Smooth muscle cell of bladder (primary cell): ENCODE measurements around the gene SMARCE1. TPM values are rescaled to one million over a fixed set of nuclear protein-coding genes. Genes with fewer than 3 reads are reported as not detected.

Experiments used
- total RNA-seq: library from RNA; depleted of rRNA; stranded (reverse); fragments of >200 nt; gene quantifications from 2 replicates; pipeline ENCODE4 v1.2.3, GENCODE V29; 2014

The SMARCE1 gene
- 76.9 and 81.0 TPM in 2 replicates for total RNA-seq

GRCh38 chr17:40647624-40648383, at the start of gene SMARCE1:
Gene SMARCE1, minus strand, starts transcription at chr17:40647818. Its CDS starts 2,016 bp downstream, at chr17:40645802.

GRCh38 chr17:40664582-40665333, 17.1 kb upstream of the SMARCE1 start, which contains the start of gene KRT222:
Gene KRT222, minus strand, starts transcription at chr17:40665177. Its CDS starts 78 bp downstream, at chr17:40665099.

Other genes starting within 250 kb of the SMARCE1 start
- gene TOP2A, start 229.9 kb downstream of the SMARCE1 start, total RNA-seq: 9.9 and 11.4 TPM in 2 replicates
- 450 and 539 TPM in 2 replicates for gene IGFBP4, start 204.4 kb downstream of the SMARCE1 start, total RNA-seq
- gene TNS4, start 146.2 kb downstream of the SMARCE1 start, total RNA-seq: under 0.01 TPM in 2 replicates
- under 0.01 and 0.09 TPM in 2 replicates for gene CCR7, start 82.3 kb downstream of the SMARCE1 start, total RNA-seq
- 0.09 TPM in 1 of 2 replicates, not detected in the other for gene KRT222, start 17.4 kb upstream of the SMARCE1 start, total RNA-seq
- not detected in 2 replicates for gene KRT24, start 55.9 kb upstream of the SMARCE1 start, total RNA-seq
- gene KRT25, start 107.5 kb upstream of the SMARCE1 start, total RNA-seq: not detected in 2 replicates
- not detected in 2 replicates for gene KRT26, start 124.4 kb upstream of the SMARCE1 start, total RNA-seq
- gene KRT27, start 134.7 kb upstream of the SMARCE1 start, total RNA-seq: not detected in 2 replicates
- gene KRT28, start 152.1 kb upstream of the SMARCE1 start, total RNA-seq: not detected in 2 replicates
- 1.9 and 2.4 TPM in 2 replicates for gene KRT10, start 174.8 kb upstream of the SMARCE1 start, total RNA-seq
- not detected in 2 replicates for gene KRT12, start 219.4 kb upstream of the SMARCE1 start, total RNA-seq
- gene KRT20, start 237.4 kb upstream of the SMARCE1 start, total RNA-seq: not detected in 2 replicates